K562 (cell line): ENCODE data around the gene PTPRB. TPM values are rescaled to one million over a fixed set of nuclear protein-coding genes. Genes with fewer than 3 reads are reported as not detected.

Source experiments
- ARNT ChIP-seq, 2 experiments: fragments of 450-650 bp; IDR thresholded peaks; 2 replicates each; pipeline ENCODE4 v1.6.1; 2016; ENCODE audit warnings: mild to moderate bottlenecking in 1 of 2
- BRD4 ChIP-seq: fragments of 200-600 bp; sonication (generic); IDR thresholded peaks from 2 replicates; pipeline ENCODE4 v1.6.1; 2017; ENCODE audit warnings: inconsistent platforms
- BRD9 ChIP-seq: fragments of 450-650 bp; IDR thresholded peaks from 2 replicates; pipeline ENCODE4 v1.6.1; 2018; ENCODE audit warnings: low read depth; ENCODE audit not compliant: partially characterized antibody
- CBFA2T3 ChIP-seq: fragments of 450-650 bp; IDR thresholded peaks from 2 replicates; pipeline ENCODE4 v1.6.1; 2017
- CBX2 ChIP-seq: fragments of 200-600 bp; sonication (generic); IDR thresholded peaks from one replicate; pipeline ENCODE4 v1.6.1; 2012; ENCODE audit warnings: mild to moderate bottlenecking, low read length, inconsistent platforms; ENCODE audit not compliant: insufficient read depth, poor library complexity, severe bottlenecking
- ELF4 ChIP-seq: fragments of 450-650 bp; formaldehyde crosslinking; IDR thresholded peaks from 2 replicates; pipeline ENCODE4 v1.4.0; 2022; ENCODE audit warnings: missing genetic modification characterization
- HDAC8 ChIP-seq: fragments of 450-650 bp; IDR thresholded peaks from 2 replicates; pipeline ENCODE4 v1.6.1; 2016; ENCODE audit warnings: mild to moderate bottlenecking, missing genetic modification characterization, moderate library complexity, missing compliant biosample characterization
- HDGF ChIP-seq: fragments of 450-650 bp; IDR thresholded peaks from 2 replicates; pipeline ENCODE4 v1.6.1; 2016
- MEIS2 ChIP-seq: fragments of 450-650 bp; IDR thresholded peaks from 2 replicates; pipeline ENCODE4 v1.6.1; 2014; ENCODE audit warnings: mild to moderate bottlenecking; ENCODE audit not compliant: partially characterized antibody
- MTA1 ChIP-seq: fragments of 450-650 bp; IDR thresholded peaks from 2 replicates; pipeline ENCODE4 v1.6.1; 2017; ENCODE audit warnings: borderline replicate concordance
- RB1 ChIP-seq: fragments of 450-650 bp; IDR thresholded peaks from 2 replicates; pipeline ENCODE4 v1.6.1; 2017; ENCODE audit warnings: low read depth, mild to moderate bottlenecking
- RCOR1 ChIP-seq, 2 experiments: IDR thresholded peaks; 2 replicates each; pipeline ENCODE4 v1.6.1; 2012; ENCODE audit warnings: low read depth in 2 of 2, low read length in 2 of 2, borderline replicate concordance in 1 of 2, improper control_type of control experiment in 1 of 2
- SIN3A ChIP-seq, 2 experiments: fragments of 150-350 bp in 1 of 2; IDR thresholded peaks; 2 replicates each; pipeline ENCODE4 v1.6.1; 2011 to 2016; ENCODE audit warnings: borderline replicate concordance in 2 of 2, low read depth in 2 of 2, low read length in 2 of 2, mild to moderate bottlenecking in 2 of 2, moderate library complexity in 2 of 2; ENCODE audit not compliant: control insufficient read depth in 1 of 2
- TEAD4 ChIP-seq, 2 experiments: sonication (generic) in 1 of 2; formaldehyde crosslinking in 1 of 2; IDR thresholded peaks; 2 replicates each; pipeline versions ENCODE4 v1.6.1 to v1.8.0; 2012 to 2022; ENCODE audit warnings: borderline replicate concordance in 1 of 2, inconsistent platforms in 1 of 2, low read length in 1 of 2, mild to moderate bottlenecking in 1 of 2, missing genetic modification reagents in 1 of 2
- THRAP3 ChIP-seq: fragments of 450-650 bp; IDR thresholded peaks from 2 replicates; pipeline ENCODE4 v1.6.1; 2016; ENCODE audit warnings: mild to moderate bottlenecking, inconsistent platforms, borderline replicate concordance
- ZNF140 ChIP-seq: fragments of 250-450 bp; sonication (Bioruptor Pico); IDR thresholded peaks from 2 replicates; pipeline ENCODE4 v1.8.0; 2021; ENCODE audit warnings: moderate library complexity, mild to moderate bottlenecking, inconsistent platforms
- ZNF174 ChIP-seq: fragments of 250-450 bp; sonication (Bioruptor Pico); IDR thresholded peaks from 2 replicates; pipeline ENCODE4 v1.4.0; 2020; ENCODE audit warnings: mild to moderate bottlenecking
- ZNF217 ChIP-seq: sonication (generic); formaldehyde crosslinking; IDR thresholded peaks from 2 replicates; pipeline ENCODE4 v1.8.0; 2022; ENCODE audit warnings: mild to moderate bottlenecking, missing genetic modification reagents
- ZNF589 ChIP-seq: fragments of 200-800 bp; sonication (Bioruptor generic); IDR thresholded peaks from 2 replicates; pipeline ENCODE4 v1.6.1; 2016; ENCODE audit warnings: low read depth, missing genetic modification characterization, missing compliant biosample characterization
- polyA plus RNA-seq, 8 experiments: library from polyadenylated mRNA; depleted of rRNA in 4 of 8; stranded (reverse) in 5 of 8; unstranded in 3 of 8; fragments of >200 nt; fragmentation: Nextera tagmentation in 2 of 8; fragmentation: Illumina TruSeq in 1 of 8; extraction: Ambion mirVana in 2 of 8; extraction: Trizol in 1 of 8; gene quantifications; 2 replicates each; pipeline versions ENCODE4 v1.2.1 to v1.2.3, GENCODE V29; 2011 to 2014; ENCODE audit warnings: inconsistent platforms in 1 of 8, missing spikeins in 1 of 8
- total RNA-seq, 7 experiments: library from RNA; depleted of rRNA in 6 of 7; stranded (reverse); fragments of >200 nt in 6 of 7; fragmentation: Illumina TruSeq in 2 of 7; extraction: Trizol in 2 of 7; gene quantifications; 2 replicates each; pipeline versions ENCODE4 v1.2.1 to v1.2.3, GENCODE V29; 2011 to 2021; ENCODE audit warnings: low replicate concordance in 1 of 7
- TF ChIP-seq, protein P1 (sequence below): fragments of 450-650 bp; formaldehyde crosslinking; IDR thresholded peaks from 2 replicates; pipeline ENCODE4 v1.4.0; 2020; ENCODE audit warnings: mild to moderate bottlenecking, moderate library complexity
- TF ChIP-seq, protein P2 (sequence below), 2 experiments: fragments of 150-350 bp in 1 of 2; IDR thresholded peaks; 2 replicates each; pipeline ENCODE4 v1.6.1; 2012 to 2016; ENCODE audit warnings: low read depth in 2 of 2, low read length in 2 of 2, mild to moderate bottlenecking in 1 of 2, moderate library complexity in 1 of 2
- TF ChIP-seq, protein P3 (sequence below): fragments of 250-450 bp; sonication (Bioruptor Pico); IDR thresholded peaks from 2 replicates; pipeline ENCODE4 v1.5.0; 2021; ENCODE audit warnings: mild to moderate bottlenecking, moderate library complexity

PTPRB gene
- total and polyA plus RNA-seq, 9 of the 15 experiments (the other 6 are each of a cell fraction or from before 2014, with no cell fraction given), result 0.46 to 5.9 (median 3.1) TPM

DNA sequence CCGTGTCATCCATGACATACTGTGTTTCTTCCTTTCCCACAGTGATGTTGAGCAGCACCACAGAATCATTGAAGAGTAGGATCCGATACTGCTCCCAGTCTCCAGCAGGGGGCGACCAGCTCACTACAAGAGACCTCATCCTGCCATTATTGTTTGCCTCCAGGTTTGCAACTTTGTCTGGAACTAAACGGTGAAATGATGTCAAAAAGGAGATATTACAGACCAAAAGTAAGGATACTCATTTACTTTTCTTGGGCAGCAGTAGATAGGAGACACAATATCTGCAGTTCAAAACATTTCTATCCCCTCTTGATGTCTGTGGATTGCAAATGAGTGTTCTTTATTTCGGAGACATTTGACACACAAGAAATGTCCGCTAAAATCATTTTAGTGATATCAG is 47.2 kb downstream of the PTPRB start (continued):
- TF ChIP-seq, protein P1, sequence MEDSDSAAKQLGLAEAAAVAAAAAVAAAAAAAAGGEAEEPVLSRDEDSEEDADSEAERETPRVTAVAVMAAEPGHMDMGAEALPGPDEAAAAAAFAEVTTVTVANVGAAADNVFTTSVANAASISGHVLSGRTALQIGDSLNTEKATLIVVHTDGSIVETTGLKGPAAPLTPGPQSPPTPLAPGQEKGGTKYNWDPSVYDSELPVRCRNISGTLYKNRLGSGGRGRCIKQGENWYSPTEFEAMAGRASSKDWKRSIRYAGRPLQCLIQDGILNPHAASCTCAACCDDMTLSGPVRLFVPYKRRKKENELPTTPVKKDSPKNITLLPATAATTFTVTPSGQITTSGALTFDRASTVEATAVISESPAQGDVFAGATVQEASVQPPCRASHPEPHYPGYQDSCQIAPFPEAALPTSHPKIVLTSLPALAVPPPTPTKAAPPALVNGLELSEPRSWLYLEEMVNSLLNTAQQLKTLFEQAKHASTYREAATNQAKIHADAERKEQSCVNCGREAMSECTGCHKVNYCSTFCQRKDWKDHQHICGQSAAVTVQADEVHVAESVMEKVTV (CRISPR knock-in tag), result peak; percentile 88
- TF ChIP-seq BRD9 (peak; percentile 72), RB1 (no peak), ZNF140 (CRISPR knock-in tag) (no peak), ARNT (IDR thresholded peaks at IDR 0.05) (no peak), CBFA2T3 (no peak), MEIS2 (no peak), HDGF (no peak), SIN3A (IDR thresholded peaks at IDR 0.05; ENCODE audit: borderline replicate concordance in 2 of 2, control insufficient read depth in 1 of 2, low read depth in 2 of 2, low read length in 2 of 2) (no peak), RCOR1 (IDR thresholded peaks at IDR 0.05; ENCODE audit: borderline replicate concordance in 1 of 2, low read depth in 2 of 2, low read length in 2 of 2) (peak in 1 of 2 experiments; percentile 21; a peak in 1 of 4 replicates), ZNF217 (CRISPR knock-in tag) (no peak), CBX2 (no peak), MTA1 (no peak), ELF4 (CRISPR knock-in tag) (peak; percentile 49; the same call in 1 of the 2 replicates), ZNF174 (CRISPR knock-in tag) (no peak), ZNF589 (CRISPR knock-in tag) (no peak), BRD4 (no peak), TEAD4 (IDR thresholded peaks at IDR 0.05; ENCODE audit: low read length) (no peak), TEAD4 (CRISPR knock-in tag; IDR thresholded peaks at IDR 0.05; ENCODE audit: borderline replicate concordance) (no peak), THRAP3 (no peak), HDAC8 (tag) (no peak)
- TF ChIP-seq, protein P2, sequence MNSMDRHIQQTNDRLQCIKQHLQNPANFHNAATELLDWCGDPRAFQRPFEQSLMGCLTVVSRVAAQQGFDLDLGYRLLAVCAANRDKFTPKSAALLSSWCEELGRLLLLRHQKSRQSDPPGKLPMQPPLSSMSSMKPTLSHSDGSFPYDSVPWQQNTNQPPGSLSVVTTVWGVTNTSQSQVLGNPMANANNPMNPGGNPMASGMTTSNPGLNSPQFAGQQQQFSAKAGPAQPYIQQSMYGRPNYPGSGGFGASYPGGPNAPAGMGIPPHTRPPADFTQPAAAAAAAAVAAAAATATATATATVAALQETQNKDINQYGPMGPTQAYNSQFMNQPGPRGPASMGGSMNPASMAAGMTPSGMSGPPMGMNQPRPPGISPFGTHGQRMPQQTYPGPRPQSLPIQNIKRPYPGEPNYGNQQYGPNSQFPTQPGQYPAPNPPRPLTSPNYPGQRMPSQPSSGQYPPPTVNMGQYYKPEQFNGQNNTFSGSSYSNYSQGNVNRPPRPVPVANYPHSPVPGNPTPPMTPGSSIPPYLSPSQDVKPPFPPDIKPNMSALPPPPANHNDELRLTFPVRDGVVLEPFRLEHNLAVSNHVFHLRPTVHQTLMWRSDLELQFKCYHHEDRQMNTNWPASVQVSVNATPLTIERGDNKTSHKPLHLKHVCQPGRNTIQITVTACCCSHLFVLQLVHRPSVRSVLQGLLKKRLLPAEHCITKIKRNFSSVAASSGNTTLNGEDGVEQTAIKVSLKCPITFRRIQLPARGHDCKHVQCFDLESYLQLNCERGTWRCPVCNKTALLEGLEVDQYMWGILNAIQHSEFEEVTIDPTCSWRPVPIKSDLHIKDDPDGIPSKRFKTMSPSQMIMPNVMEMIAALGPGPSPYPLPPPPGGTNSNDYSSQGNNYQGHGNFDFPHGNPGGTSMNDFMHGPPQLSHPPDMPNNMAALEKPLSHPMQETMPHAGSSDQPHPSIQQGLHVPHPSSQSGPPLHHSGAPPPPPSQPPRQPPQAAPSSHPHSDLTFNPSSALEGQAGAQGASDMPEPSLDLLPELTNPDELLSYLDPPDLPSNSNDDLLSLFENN (IDR thresholded peaks at IDR 0.05; ENCODE audit: low read depth in 2 of 2, low read length in 2 of 2), result no peak
- TF ChIP-seq, protein P3, sequence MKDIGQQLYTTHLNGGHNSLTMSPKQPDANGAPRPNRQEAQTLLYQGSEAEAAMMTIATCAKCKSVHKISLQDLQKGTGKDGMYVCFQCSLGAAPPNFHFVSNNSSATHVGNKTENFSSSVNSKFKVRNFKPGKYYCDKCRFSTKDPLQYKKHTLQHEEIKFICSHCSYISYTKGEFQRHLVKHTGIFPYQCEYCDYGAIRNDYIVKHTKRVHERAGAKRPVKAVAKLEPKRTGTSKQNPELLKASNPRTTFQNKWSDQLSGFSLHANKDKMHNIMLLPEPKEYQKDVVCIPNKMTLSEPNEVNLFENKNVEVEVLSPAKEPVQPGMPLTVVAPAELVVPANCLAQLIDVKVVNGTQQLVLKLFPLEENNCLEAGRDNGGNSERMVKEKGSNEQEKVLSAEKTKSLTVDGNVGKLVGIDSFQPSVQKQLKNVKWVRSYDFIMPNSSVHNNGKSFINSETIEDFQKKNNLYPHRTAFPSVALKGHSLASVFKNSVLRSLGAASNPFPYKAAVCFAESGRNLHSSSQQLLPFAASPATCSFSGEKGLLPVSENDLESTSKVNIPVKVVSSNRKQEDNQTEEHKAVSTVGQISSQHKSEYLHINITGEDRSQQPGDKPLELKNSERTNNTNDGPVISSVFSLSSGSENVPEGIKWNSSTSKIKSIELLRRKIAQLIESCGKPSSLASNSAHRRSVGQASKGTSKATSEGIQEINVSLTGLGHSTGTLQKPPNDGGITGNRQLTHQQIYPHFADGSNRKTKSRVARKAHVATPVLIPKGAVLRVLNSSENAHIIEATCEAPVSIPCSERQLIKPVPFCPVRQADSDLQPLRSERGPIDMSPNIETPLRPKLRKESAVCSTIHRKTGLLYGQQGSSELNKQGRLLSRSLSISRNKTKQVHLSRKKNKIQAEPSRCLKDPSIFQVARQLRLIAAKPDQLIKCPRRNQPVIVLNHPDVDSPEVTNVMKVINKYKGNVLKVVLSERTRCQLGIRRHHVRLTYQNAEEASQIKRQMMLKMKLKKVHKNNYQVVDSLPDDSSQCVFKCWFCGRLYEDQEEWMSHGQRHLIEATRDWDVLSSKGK (CRISPR knock-in tag), result no peak
